Measurements from ENCODE around the gene MCIDAS.

MCIDAS gene

DNA sequence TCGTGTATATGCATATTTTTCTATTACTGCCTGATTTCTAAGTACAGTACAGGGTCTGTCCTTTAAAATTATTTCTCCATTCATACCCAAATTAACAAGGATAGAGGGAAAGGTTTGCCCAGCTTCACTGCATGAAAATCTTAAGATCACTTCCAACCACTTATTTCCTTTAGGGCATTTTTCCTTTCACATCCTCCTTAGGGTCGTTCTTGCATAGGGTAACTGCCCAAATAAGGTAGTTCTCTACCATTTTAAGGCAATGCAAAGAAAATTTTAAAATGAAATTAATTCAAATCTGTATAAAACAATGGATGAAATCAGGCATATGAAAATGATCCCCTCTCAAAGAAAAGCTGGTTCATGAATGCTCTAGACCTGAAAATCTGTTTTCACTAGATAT, 50.0 kb downstream of the MCIDAS start:
- Histone ChIP-seq H3K4me3 (ENCODE audit: low read length) (no peak overlapping the region), H2AFZ (ENCODE audit: low read depth, low read length) (no peak overlapping the region), H4K20me1 (ENCODE audit: insufficient read depth, low read length) (no peaks in the 10 kb centered on the region), H3K79me2 (ENCODE audit: low read length) (no peaks in the 10 kb centered on the region), H3K9me3 (ENCODE audit: insufficient read depth, low read length) (no peaks in the 10 kb centered on the region), H3K36me3 (replicated peaks; ENCODE audit: low read depth, low read length) (no peaks in the 10 kb centered on the region), H3K4me2 (ENCODE audit: low read length) (0 out of 2 replicates have a peak overlapping the region, but pooled peaks have one; percentile 3), H3K9ac (ENCODE audit: low read length) (no peak overlapping the region), H3K4me1 (ENCODE audit: low read length) (peaks cover 36% of the 10 kb centered on the region), H3K27me3 (ENCODE audit: low read depth, low read length) (0 out of 2 replicates have a peak, but pooled peaks cover 7% of the 10 kb centered on the region), H3K27ac (ENCODE audit: low read length) (no peak overlapping the region)
- no peak for TF ChIP-seq EZH2phosphoT487 (IDR thresholded peaks at IDR 0.05; ENCODE audit: low read depth)
- TF ChIP-seq, protein P1, sequence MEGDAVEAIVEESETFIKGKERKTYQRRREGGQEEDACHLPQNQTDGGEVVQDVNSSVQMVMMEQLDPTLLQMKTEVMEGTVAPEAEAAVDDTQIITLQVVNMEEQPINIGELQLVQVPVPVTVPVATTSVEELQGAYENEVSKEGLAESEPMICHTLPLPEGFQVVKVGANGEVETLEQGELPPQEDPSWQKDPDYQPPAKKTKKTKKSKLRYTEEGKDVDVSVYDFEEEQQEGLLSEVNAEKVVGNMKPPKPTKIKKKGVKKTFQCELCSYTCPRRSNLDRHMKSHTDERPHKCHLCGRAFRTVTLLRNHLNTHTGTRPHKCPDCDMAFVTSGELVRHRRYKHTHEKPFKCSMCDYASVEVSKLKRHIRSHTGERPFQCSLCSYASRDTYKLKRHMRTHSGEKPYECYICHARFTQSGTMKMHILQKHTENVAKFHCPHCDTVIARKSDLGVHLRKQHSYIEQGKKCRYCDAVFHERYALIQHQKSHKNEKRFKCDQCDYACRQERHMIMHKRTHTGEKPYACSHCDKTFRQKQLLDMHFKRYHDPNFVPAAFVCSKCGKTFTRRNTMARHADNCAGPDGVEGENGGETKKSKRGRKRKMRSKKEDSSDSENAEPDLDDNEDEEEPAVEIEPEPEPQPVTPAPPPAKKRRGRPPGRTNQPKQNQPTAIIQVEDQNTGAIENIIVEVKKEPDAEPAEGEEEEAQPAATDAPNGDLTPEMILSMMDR (IDR thresholded peaks at IDR 0.05; ENCODE audit: low read depth, low read length), result no peak

DNA sequence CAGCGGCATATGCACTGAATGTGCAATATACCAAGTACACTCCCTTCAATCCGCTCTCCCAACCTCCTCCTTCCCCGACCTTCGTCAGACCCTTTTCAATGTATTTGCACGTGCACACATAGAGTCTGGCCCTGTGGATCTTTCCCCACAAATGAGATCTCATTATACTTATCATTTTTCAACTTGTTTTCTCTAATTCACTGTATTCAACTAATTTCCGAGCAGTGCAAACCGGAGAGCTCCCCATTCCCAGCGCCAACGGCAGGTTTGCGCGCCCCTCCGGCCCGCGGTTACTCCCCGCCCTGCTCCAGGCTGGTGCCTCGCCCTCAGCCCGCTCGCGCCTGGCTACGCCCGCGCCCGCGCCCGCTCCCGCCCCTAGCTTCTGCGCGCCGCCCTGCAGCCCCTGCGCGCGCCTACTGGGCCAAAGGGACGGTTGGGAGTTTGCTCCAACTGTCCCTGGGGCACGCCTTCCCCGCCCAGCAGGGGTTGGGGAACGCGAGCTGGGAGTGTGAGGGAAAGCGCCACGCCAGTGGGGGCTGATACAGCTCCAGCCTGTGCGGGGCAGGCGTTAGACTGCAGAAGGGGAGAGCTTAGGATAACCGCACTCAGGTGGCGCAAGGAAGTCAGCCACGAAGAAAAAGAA, 50.8 kb downstream of the MCIDAS start:
- peaks cover 5% of the 10 kb centered on the region; the same call in 1 of the 2 replicates for H3K27me3 ChIP-seq (ENCODE audit: low read depth, low read length)
- no peak overlapping the region for H3K27ac ChIP-seq (ENCODE audit: low read length)
- no peaks in the 10 kb centered on the region for H3K9me3 ChIP-seq (ENCODE audit: insufficient read depth, low read length)
- no peak overlapping the region for H3K9ac ChIP-seq (ENCODE audit: low read length)
- H3K79me2 ChIP-seq (ENCODE audit: low read length), result no peaks in the 10 kb centered on the region
- H4K20me1 ChIP-seq (ENCODE audit: insufficient read depth, low read length), result no peaks in the 10 kb centered on the region
- H3K36me3 ChIP-seq (replicated peaks; ENCODE audit: low read depth, low read length), result no peaks in the 10 kb centered on the region
- no peak overlapping the region for H2AFZ ChIP-seq (ENCODE audit: low read depth, low read length)
- peaks cover 36% of the 10 kb centered on the region for H3K4me1 ChIP-seq (ENCODE audit: low read length)
- no peak for TF ChIP-seq EZH2phosphoT487 (IDR thresholded peaks at IDR 0.05; ENCODE audit: low read depth)
- TF ChIP-seq, protein P1 (IDR thresholded peaks at IDR 0.05; ENCODE audit: low read depth, low read length), result no peak
- no peak overlapping the region for H3K4me2 ChIP-seq (ENCODE audit: low read length)
- no peak overlapping the region for H3K4me3 ChIP-seq (ENCODE audit: low read length)

DNA sequence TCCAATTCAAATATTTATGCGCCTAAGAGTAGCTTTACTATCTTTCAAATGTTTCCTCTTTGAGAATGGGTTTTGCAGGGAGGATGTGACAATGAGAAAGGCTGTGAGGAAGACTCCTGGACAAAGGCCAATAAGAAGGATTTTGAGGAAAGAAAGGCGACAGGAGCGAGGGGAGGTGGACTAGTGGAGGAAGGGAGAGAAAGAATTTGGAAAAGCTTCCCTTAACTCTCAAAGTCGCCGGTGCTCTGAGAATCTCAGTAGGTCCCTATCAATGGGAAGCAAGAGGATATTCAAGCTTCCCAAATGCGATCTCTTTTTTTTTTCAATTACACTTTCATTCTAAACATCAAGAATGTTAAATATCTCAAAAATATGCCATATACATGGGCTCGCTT, 51.3 kb downstream of the MCIDAS start:
- Histone ChIP-seq H3K27ac (ENCODE audit: low read length) (no peak overlapping the region), H3K79me2 (ENCODE audit: low read length) (no peaks in the 10 kb centered on the region), H4K20me1 (ENCODE audit: insufficient read depth, low read length) (no peaks in the 10 kb centered on the region), H3K4me2 (ENCODE audit: low read length) (no peak overlapping the region), H3K4me3 (ENCODE audit: low read length) (no peak overlapping the region), H3K9me3 (ENCODE audit: insufficient read depth, low read length) (no peaks in the 10 kb centered on the region), H2AFZ (ENCODE audit: low read depth, low read length) (no peak overlapping the region), H3K9ac (ENCODE audit: low read length) (no peak overlapping the region), H3K27me3 (ENCODE audit: low read depth, low read length) (peaks cover 4% of the 10 kb centered on the region; the same call in 1 of the 2 replicates), H3K36me3 (replicated peaks; ENCODE audit: low read depth, low read length) (no peaks in the 10 kb centered on the region), H3K4me1 (ENCODE audit: low read length) (peaks cover 36% of the 10 kb centered on the region)
- TF ChIP-seq EZH2phosphoT487 (IDR thresholded peaks at IDR 0.05; ENCODE audit: low read depth), result no peak
- TF ChIP-seq, protein P1 (IDR thresholded peaks at IDR 0.05; ENCODE audit: low read depth, low read length), result no peak

DNA sequence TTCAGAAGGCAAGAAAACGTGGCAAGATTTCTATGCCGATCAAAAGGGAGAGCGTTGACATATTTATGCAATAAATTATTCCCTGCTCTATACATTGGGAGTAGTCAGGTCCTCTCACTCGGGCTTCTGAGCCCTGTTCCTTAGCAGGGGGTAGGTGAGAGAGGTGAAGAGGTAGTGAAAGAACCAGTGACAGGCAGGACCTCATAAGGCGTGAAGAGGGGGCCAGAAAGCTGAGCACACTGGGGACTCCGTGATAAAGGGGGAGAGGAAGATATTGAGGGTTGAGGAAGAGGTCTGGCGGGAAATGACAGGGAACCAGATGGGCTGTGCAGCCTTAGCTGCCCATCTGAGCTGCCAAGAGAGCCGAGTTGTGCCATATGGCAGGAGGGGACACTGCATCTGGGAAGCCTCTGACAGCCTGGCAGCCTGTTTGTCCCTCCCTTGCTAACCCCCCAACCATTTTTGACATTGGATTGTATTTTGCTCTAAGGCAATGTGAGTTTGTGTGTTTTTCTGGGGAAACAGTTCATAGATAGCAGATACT, 53.4 kb downstream of the MCIDAS start:
- peaks cover 45% of the 10 kb centered on the region for H3K4me1 ChIP-seq (ENCODE audit: low read length)
- TF ChIP-seq, protein P1 (IDR thresholded peaks at IDR 0.05; ENCODE audit: low read depth, low read length), result no peak
- TF ChIP-seq EZH2phosphoT487 (IDR thresholded peaks at IDR 0.05; ENCODE audit: low read depth), result no peak
- H3K36me3 ChIP-seq (replicated peaks; ENCODE audit: low read depth, low read length), result no peaks in the 10 kb centered on the region
- no peaks in the 10 kb centered on the region for H3K79me2 ChIP-seq (ENCODE audit: low read length)
- no peaks in the 10 kb centered on the region for H3K9me3 ChIP-seq (ENCODE audit: insufficient read depth, low read length)
- peak overlapping the region; percentile 56 for H3K27ac ChIP-seq (ENCODE audit: low read length)
- H2AFZ ChIP-seq (ENCODE audit: low read depth, low read length), result peak overlapping the region; percentile 71
- peak overlapping the region; percentile 75 for H3K9ac ChIP-seq (ENCODE audit: low read length)
- peak overlapping the region; percentile 99 for H3K4me2 ChIP-seq (ENCODE audit: low read length)
- H3K4me3 ChIP-seq (ENCODE audit: low read length), result peak overlapping the region; percentile 91
- peaks cover 17% of the 10 kb centered on the region for H3K27me3 ChIP-seq (ENCODE audit: low read depth, low read length)
- H4K20me1 ChIP-seq (ENCODE audit: insufficient read depth, low read length), result no peaks in the 10 kb centered on the region
